Adrenal gland (tissue), 5 donors: ENCODE results near the gene JKAMP.

Experiments
- CTCF ChIP-seq, 6 experiments: fragments of 450-650 bp in 4 of 6; fragments of 200-600 bp in 2 of 6; sonication (generic) in 1 of 6; IDR thresholded peaks; 1 replicate in 5 of 6; 2 replicates in 1 of 6; pipeline versions ENCODE4 v1.5.1 to v1.8.0; 2016 to 2021; ENCODE audit warnings: antibody characterized with exemption in 6 of 6, mild to moderate bottlenecking in 2 of 6, moderate library complexity in 1 of 6
- POLR2A ChIP-seq, 2 donors: fragments of 450-650 bp; IDR thresholded peaks; one replicate each; pipeline ENCODE4 v1.6.1; 2017; ENCODE audit warnings: antibody characterized with exemption in 2 of 2, mild to moderate bottlenecking in 2 of 2, moderate library complexity in 1 of 2
- donor health status: DM: no; HTN: no; CAD: no.

- TF ChIP-seq CTCF (IDR thresholded peaks at IDR 0.05) (no peak), POLR2A (IDR thresholded peaks at IDR 0.05) (no peak)
Observed at GRCh38 chr14:59532419-59532818, 48.1 kb downstream of the JKAMP start.
